DLD1 (cell line): Measurements from ENCODE around the gene GASK1A.
"Not testable (repeated sequence)": the region's sequence is repeated elsewhere in the genome, so short reads cannot be mapped to it uniquely, and the experiment has no call there.

ENCODE experiments used
- in situ Hi-C: cut with HindIII; loops from 2 replicates; pipeline ENCODE4 v1.10.0; 2017; ENCODE audit warnings: low sequenced_read_pairs

Gene GASK1A

DNA sequence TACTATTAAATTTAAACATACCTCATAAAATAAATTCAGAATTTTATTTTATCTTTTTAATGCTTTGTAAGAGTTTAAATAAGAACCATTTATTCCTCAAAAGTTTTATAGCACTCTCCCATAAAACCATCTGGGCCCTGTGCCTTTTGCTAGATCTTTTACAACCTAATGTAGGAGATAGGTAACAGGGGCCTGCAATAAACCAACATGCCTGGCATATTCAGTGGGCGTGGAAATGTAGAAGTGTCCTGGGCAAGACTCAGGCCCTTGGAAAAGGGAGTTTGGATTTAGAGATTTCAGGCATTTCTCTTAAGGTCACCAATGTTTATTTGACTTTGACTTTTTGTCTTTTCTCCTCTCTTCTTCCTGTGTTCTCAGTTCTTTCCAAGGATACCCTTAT, 80.3 kb downstream of the GASK1A start:
- in situ Hi-C loops, result no loop called here

DNA sequence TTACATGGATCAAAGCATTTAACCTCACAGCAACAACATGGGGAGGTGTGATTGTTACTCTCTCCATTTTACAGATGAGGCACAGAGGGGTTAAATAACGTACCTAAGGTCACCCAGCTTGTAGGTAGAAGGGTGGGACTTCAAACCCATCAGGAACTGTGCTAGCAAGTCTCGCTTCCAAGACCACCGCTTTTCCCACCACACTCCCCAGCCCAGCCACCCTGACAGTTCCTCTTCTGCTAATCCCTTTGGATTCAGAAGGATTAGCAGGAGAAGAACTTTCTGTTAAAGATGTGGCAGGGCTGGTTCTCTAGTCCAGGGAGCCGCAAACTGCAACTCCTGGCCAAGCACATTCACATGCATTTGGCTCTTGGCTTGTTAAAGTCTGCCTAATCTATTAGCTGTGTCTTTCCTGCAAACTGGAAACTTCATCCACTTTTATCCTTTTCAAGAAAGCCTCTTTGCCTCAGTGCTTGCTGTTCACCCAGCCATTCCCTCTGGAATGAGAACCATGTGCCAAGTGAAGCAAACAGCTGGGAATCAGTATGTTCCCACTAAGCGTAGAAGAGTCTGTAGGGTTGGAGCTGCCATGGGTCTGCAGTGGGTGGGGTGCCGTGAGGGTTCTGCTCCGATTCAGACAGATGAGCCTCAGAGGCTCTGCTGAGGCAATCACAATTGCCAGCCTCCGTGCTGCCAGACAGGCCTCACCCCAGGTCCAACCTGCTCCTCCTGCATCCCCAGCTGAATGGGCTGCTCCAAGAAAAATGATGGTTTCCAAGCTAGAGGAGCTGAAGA, 82.2 kb downstream of the GASK1A start:
- in situ Hi-C loops, result no loop called here

DNA sequence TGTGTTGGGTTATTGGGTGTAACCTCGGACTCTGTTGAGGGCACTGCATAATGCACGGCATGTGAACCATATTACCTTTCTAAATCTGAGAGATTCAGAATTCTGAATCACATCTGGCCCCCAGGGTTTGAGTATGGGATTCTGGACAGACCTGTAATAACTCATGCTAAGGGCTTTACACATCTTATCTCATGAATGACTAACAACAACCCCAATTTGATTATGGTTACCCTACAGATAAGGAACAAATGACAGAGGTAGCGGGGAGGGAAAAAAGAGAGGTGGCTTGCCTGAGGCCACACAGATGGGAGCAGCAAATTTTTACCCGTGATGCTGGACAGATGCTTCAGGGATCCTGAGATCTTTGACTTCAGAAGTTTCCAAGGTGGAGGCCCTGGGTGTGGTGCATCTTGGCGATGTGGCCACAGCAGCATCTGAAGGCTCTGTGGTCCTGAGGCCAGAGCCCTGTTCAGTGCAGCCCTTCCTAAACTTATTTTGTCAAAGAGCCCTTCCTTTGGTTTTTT, 83.0 kb downstream of the GASK1A start:
- in situ Hi-C loops, result no loop called here

DNA sequence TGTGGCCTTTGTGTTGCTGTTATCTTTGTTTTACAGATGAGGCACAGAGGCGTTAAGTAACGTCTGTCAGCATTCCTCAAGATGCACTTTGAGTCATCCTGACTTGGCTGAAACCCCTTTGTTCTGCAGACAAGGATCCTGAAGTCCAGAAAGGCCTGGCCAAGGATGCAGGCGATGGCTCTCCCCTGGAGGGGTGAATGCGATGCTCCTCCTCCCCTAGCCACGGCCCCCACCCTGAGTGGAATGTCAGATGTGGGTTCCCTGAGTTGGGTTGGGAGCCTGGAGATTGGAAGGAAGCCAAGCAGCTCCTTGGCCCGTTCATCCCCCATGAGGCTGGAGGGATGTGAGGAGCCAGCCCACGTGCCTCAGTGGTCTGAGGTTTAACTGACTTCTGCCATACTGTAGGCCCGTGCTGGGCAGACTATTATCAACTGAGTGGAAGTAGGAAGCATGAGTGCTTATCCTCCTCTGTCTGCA, 83.5 kb downstream of the GASK1A start:
- in situ Hi-C loops, result no loop called here

DNA sequence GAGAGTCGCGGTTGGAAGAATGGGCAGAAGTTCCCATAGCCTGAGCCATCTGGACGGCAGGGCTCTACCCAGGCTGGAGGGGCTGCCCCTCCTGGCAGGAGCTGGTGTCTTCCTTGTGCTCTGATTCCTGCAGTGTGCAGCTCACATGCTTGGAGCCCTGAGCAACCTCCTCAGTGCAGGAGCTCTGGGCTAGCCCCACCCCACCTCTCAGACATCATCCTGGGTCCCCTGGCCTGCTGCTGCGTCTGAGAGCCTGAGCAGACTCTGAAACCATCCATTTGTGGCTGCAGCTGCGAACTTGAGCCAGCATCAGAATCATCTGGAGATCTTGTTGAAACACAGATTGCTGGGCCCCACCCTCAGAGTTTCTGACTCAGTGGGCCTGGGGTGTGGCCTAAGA, 84.0 kb downstream of the GASK1A start:
- in situ Hi-C loops, result no loop called here

DNA sequence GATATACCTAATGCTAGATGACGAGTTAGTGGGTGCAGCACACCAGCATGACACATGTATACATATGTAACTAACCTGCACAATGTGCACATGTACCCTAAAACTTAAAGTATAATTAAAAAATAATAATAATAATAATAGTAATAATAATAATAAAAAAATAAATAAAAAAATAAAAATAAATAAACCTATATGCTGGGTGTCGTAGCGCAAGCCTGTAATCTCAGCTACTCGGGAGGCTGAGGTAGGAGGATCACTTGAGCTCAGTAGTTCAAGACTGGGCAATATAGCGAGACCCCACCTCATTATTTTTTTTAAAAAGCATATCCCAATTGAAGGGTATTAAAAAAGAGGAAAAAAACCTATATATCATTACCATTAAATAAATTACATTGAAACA, 91.6 kb downstream of the GASK1A start:
- in situ Hi-C loops, result not testable (repeated sequence)

DNA sequence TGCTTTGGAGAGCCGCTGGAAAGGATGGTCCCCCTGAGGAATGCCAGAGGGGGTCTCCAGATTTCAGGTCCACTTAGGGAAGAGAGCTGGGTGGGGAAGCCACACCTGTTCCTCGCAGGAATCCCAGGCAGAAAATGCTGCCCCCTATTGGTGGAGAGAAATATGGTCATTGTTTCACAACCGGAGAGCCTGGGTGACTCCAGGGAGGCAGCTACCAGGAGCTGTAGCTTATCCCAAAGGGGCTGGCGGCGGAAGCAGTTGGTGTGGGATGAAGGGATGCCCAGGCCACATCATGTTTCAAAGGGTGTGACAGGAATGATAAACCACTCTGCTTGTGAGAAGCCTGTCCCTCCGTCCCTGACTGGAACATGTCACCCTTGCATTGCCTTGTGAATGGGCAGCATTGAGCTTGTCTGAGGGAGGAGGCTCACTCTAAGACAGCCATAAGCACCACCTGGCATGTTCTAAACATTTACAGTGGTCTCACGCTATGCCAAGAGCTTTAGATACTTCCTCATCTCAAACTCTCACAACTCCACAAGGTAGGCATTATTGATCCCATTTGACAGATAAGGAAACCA, 92.3 kb downstream of the GASK1A start:
- in situ Hi-C loops, result no loop called here

DNA sequence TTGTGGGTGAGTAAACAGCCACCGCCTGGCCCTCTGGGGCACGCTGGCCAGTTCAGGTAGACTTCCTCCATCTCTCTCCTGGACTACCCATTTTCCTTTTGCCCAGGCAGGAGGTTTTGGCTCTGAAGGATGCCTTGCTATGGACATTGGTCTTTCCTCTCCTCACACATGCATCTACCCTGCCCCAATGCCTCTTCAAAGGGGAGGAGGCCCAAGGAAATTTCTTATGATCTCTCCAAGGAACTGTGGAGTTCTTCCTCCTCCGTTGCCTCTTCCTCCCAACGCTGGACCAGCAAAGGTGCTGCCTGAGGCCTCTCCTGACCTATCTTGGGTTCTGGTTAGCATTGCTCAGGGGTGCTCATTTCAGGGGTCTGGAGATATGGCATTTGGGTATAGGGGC, 93.2 kb downstream of the GASK1A start:
- in situ Hi-C loops, result no loop called here

DNA sequence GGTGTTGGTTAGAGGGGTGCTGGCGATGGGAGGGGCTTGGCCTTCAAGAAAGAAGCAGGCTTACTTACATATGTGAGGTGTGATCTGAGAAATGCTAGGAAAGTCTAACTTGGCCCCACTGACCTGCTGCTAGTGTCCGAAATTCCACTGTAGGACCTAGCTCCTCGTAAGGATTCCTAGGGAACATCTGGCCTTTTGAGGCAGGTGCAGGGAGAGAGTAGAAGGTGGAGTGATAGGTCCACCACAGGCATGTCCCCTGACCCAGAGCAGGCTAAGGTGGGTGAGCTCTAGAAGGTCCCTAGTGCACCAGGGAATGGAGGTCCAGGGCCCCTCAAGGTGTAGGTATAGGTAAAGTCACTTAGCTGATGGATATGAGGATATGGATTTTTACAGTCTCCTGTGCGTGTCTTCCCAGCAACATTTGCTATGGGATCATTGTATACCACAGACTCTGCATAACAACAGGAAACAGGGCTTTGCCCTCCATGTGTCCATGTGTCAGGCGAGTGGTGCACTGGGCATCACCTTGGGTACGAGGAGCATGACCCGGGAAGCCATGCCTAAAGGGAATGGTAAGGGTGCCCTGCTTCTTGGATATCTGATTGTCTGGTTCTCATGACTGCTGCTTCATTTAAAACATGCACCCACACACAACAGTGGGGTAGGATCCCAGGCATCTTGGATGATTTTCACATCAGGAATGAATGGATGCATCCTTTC, 94.2 kb downstream of the GASK1A start:
- in situ Hi-C loops, result no loop called here

DNA sequence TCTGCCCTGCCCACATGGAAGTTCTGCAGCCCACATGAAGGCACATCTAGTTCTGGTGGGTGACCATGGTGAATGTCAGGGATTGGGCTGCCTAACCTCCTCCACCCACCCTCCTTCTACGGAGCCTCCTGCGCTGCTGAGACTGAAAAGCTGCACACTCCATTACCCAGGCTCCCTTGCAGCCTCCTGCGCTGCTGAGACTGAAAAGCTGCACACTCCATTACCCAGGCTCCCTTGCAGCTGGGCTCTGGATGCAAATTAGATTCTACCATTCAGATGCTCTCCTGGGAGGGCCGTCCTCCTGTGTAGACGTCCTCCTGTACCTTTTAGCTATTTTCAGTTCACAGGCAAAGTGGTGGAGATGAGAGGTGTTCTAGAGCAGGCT, 94.7 kb downstream of the GASK1A start:
- in situ Hi-C loops, result no loop called here

DNA sequence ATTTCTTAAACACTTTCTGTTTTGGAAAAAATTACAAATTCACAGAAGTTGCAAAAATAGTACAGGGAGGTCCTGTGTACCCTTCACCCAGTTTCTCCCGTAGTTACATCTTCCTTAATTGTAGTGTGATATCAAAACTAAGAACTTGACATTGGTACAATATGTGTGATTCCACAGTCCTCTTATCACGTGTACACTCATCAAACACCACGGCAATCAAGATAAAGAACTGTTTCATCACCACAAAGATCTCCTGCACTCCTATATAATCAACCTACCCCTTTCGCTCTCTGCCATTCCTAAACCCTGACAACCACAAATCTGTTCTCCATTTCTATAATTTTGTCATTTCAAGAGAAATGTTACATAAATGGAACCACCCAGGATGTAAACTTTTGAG, 95.4 kb downstream of the GASK1A start:
- in situ Hi-C loops, result no loop called here

DNA sequence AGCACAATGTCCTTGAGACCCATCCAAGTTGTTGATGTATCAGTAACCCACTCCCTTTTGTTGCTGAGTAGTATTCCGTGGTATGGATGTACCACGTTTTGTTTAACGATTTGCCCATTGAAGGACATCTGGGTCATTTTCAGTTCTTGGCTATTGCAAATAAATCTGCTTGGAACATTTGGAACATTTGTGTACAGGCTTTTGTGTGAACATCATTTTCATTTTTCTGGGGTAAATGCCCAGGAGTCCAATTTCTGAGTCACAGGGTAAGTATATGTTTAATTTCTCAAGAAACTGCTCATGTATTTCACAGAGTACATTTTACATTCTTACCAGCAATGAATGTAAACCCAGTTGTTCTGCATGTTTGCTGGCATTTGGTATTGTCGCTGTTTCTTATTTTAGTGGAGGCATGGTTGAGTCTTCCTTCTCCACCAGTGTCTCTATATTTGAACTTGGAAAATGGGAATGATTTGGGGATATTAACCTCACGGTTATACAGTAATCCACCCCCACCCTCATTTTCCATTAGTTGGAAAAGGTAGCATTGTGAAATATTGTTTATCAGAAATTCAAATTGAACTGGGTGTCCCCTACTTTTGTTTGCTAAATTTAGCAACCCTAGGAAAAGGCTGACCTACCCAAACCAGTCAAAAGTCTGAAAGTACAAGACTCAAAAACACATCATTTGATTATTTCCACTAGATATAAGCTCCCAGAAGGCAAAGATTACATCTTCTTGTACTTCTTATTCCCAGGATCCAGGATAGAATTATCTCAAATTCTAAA, 96.0 kb downstream of the GASK1A start:
- in situ Hi-C loops, result no loop called here

DNA sequence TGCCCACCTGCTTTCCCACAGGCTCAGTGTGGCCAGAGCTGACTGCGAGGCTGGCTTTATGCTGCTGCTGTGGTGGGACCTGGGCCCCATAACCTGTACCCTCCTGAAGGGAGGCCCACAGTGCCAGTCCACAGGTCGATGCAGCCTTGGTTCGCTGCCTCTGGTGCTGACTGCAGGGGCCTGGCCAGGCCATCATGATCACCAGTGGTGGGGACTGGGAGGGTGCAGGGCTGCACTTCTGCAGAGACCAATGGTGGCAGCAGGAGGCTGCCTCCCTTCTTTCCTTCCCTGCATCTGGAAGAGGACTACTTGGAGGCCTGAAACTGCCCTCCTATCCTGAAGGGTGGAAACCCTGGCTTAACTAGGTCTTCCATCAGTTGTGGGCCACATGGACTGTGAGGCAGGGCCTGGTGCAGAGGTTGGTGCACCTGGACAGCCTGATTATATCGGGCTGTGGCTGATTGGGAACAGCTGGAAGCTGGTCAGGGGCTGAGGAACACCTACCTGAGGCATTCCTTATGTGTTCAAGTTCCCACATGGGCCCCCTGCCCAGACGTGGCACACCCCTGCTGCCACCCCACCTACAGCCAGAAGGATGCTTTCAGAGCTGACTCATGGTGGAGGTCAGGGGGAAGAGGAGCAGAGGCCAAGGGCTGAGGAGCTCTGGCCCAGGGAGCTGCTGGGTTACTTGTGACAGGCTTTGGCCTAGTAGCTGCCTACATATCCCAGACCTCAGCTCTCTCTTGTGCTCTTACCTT, 97.0 kb downstream of the GASK1A start:
- in situ Hi-C loops, result no loop called here

DNA sequence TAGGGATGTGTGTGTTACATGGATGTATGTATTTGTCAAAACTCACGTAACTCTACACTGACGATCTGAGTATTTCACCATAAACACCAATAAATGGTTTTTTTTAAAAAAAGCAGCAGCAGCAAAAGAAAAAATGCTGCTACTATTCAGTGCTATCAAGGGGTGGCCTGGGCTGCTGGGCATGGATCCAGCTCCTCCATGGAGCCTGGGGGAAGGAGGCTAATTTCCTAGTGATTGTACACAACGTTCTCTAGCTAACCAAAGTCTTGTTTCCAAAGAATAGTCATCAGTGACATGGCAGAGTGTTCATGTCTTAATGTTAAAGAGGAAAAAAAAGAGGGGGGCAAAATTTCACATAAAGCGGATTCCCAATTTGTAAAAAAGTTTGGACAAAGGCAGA, 97.7 kb downstream of the GASK1A start:
- in situ Hi-C loops, result no loop called here

DNA sequence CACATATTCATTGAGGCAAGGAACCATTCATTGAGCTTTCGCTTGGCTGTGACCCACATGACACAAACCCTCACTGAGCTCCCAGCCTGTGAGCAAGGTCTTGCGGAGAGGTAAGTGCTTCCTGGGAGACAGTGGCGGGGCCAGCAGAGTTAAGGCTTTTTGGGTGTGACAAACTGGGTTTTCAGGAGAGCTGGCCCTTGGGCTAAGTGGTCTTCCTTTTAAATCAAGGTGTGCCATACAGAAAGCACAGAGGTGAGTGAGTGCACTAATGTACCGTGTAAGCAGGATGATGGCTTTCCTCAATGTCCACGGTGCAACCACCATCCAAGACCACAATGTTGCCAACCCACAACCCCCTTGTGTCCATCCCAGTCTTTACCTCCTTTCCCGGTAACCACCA, 98.2 kb downstream of the GASK1A start:
- in situ Hi-C loops, result no loop called here

DNA sequence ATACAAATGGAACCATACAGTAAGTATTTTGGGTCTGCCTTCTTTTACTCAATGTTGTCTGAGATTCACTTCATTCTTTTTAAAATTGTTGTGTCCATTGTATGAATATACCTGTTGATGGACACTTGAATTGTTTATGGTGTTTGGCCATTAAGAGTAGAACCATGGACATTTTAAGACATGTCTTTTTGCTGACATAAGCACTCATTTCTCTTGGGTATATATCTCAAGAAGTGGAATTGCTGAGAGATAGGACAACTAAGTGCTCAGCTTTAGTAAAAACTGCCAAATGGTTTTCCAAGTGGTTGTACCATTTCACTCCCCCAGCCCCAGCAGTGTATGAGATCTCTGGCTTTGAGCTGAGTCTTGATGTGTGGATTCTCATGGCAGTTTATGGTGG, 98.6 kb downstream of the GASK1A start:
- in situ Hi-C loops, result no loop called here

DNA sequence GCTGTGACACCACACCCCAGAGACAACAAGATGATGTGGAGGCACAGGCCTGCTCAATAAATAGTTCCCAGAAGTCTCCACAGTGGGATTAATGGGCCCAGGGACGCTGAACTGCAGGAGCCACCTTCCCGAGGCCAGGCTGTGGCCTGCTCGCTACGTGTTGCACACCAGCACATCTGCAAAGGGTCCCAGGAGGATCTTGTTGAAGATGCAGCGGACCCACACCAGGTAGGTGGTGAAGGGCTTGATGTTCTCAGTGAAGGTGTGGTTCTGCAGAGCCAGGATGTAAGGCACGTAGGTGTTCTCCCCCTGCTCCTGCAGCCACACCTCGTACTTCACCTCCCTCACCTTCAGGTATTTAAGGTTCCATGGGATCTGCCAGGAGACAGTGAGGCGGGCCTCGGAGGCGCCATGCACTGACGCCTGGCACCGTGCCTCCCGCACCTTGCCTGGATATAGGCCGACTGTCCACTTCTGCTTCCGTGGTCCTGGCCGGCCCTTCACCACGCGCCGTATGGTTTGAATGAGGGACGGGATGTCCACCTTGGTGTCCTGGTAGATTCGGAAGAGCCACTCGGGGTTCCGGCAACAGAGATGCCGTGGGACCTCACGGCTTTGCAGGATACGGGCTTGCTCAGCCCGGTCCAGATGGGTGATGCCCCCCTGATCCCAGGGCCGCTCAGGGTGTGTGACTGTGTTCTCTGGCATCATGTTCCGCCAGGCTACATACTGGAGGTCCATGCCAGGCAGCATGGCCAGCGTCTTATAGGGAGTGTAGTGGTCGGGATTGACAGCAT, 100.6 kb downstream of the GASK1A start:
- in situ Hi-C loops, result no loop called here

DNA sequence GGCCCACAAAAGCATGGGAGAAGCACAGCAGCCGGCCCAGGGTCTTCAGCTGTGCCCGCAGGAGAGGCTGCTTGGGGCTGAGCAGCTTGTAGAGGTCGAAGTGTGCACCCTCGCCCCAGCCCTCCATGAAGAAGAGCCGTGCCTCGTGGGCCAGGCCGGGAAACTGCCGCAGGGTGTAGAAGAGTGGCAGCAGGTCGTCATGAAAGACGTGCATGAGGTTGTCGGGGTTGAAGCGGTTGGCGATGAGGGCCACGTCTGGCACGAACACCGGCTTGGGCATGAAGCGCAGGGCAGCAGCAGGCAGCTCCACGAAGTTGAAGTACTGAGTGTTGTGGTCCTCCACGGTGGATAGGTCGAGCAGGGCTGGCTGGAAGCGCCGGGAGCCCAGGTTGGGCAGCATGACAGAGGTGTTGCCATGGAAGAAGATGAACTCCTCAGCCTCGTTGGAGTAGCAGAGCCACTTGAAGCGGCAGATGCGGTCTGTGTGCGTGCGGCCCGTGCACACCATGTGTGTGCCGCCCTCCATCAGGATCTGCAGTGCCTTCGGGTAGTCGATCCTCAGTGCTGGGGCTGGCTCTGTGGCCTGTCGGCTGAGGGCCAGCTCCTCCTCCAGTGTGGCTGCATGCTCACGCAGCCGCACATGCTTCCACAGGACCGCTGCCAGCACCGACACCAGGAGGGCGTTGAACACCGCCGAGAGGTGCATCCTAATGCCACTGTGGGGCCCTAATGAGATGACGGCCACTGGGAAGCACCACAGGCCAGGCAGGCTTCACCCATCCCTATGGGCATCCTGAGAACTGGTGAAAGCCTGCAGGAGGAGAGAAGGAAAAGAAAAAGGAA, 101.8 kb downstream of the GASK1A start:
- in situ Hi-C loops, result no loop called here

DNA sequence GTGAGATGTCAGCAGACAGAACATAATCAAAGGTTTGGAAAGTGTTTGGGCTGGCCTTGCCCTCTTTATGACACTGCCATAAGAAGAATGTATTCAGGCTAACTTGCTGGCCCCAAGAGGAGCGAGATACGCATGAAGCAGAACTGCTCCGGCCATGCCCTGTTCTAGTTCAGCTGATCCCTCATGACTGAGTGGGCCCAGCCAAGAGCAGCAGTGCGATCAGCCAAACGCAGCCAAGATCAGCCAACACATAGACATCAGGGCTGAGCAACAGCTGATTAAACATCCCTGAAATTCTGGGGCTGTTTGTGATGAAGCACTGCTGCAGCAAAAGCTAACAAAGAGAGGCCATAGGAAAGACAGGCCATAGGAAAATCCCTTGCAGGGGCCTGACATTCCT, 102.7 kb downstream of the GASK1A start:
- in situ Hi-C loops, result no loop called here
